ENCODE results near the gene OTOF. TPM values are rescaled to one million over a fixed set of nuclear protein-coding genes. Genes with fewer than 3 reads are reported as not detected.

Gene OTOF
- total RNA-seq, 1 experiment from 2014 or later, result not detected

GRCh38 chr2:26479131-26479788 is 1.3 kb upstream of the OTOF start:
- ChIA-PET CTCF (no interaction called here), POLR2A (ENCODE audit: low non-redundant PET) (no interaction called here)
- Histone ChIP-seq H3K36me3 (ENCODE audit: insufficient read depth, low read length, poor library complexity, severe bottlenecking) (no peaks in the 10 kb centered on the region), H3K9me3 (ENCODE audit: low read depth, low read length, poor library complexity, severe bottlenecking) (no peaks in the 10 kb centered on the region), H3K4me3 (ENCODE audit: low read depth, low read length, poor library complexity, severe bottlenecking) (no peak overlapping the region), H3K27ac (ENCODE audit: low read depth, low read length, poor library complexity, severe bottlenecking) (no peak overlapping the region), H3K4me1 (ENCODE audit: insufficient read depth, low read length, poor library complexity, severe bottlenecking) (no peaks in the 10 kb centered on the region), H3K27me3 (replicated peaks; ENCODE audit: insufficient read depth, low read depth, low read length, poor library complexity) (no peaks in the 10 kb centered on the region)
- TF ChIP-seq CTCF (conservative IDR thresholded peaks at IDR 0.05; ENCODE audit: low read depth, low read length), result no peak
- TF ChIP-seq EZH2 (IDR thresholded peaks at IDR 0.05; ENCODE audit: borderline replicate concordance, low read depth, low read length, poor library complexity, severe bottlenecking), result no peak
- no peak for DNase-seq (ENCODE audit: low spot score)
- BruUV-seq (replicated peaks), result no TSS peak
- intact Hi-C loops (cut with micrococcal nuclease; ENCODE audit: unreplicated experiment), result no loop called here

- no peaks in the 10 kb centered on the region for H3K9me3 ChIP-seq (ENCODE audit: low read depth, low read length, poor library complexity, severe bottlenecking)
- no peaks in the 10 kb centered on the region for H3K27me3 ChIP-seq (replicated peaks; ENCODE audit: insufficient read depth, low read depth, low read length, poor library complexity)
- intact Hi-C loops (cut with micrococcal nuclease; ENCODE audit: unreplicated experiment), result no loop called here
- no peaks in the 10 kb centered on the region for H3K36me3 ChIP-seq (ENCODE audit: insufficient read depth, low read length, poor library complexity, severe bottlenecking)
- BruUV-seq (replicated peaks), result no TSS peak
- H3K27ac ChIP-seq (ENCODE audit: low read depth, low read length, poor library complexity, severe bottlenecking), result no peak overlapping the region
- DNase-seq (ENCODE audit: low spot score), result no peak
- H3K4me1 ChIP-seq (ENCODE audit: insufficient read depth, low read length, poor library complexity, severe bottlenecking), result no peaks in the 10 kb centered on the region
- no peak for TF ChIP-seq CTCF (conservative IDR thresholded peaks at IDR 0.05; ENCODE audit: low read depth, low read length)
- TF ChIP-seq EZH2 (IDR thresholded peaks at IDR 0.05; ENCODE audit: borderline replicate concordance, low read depth, low read length, poor library complexity, severe bottlenecking), result no peak
- no peak overlapping the region for H3K4me3 ChIP-seq (ENCODE audit: low read depth, low read length, poor library complexity, severe bottlenecking)
- ChIA-PET CTCF (no interaction called here), POLR2A (ENCODE audit: low non-redundant PET) (interaction anchor here (0.6 kb wide), 1 partner anchor 213 kb away, joined by 14 read pairs; no protein-coding TSS in a partner anchor)
These were observed 442 bp upstream of the OTOF start for GRCh38 chr2:26478366-26478765.

DNA sequence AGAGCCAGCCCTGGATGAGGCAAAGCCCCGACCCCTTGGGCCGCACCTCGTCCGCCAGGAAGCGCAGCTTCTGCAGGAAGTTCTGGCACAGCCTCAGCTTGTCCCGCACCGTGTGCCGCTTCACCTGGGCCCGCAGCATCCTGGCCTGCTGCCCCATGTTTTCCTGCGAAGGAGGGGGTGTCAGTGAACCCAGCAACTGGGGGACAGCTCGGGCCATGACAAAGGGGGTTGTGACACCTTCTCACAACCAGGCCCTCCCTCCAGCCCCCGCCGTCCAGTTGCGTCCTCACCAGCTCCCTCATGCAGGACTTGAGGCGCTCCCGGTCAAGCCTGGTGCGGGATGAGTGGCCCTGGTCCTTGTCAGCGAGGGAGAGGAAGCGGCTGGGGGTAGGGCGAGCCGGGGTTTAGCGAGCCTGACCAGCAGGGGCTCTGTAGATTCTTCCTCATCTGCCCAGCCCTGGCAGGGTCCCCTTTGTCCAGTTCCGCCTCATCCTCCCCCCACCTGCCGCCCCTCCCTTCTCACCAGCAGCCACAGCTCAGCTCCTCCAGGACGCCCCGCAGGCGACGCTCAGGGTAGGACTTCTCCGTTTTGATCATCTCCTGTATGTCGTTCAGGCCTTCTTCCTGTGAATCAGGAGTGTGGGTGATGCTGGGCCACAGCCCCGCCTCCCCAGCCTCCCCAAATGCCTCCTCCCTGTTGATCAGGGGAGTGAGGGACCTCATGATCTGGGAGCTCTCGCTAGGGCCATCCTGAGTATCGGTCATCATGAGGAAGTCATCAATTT is 606 bp downstream of the OTOF start:
- DNase-seq (ENCODE audit: low spot score), result no peak
- Histone ChIP-seq H3K4me3 (ENCODE audit: low read depth, low read length, poor library complexity, severe bottlenecking) (no peak overlapping the region), H3K4me1 (ENCODE audit: insufficient read depth, low read length, poor library complexity, severe bottlenecking) (no peaks in the 10 kb centered on the region), H3K27me3 (replicated peaks; ENCODE audit: insufficient read depth, low read depth, low read length, poor library complexity) (no peaks in the 10 kb centered on the region), H3K9me3 (ENCODE audit: low read depth, low read length, poor library complexity, severe bottlenecking) (no peaks in the 10 kb centered on the region), H3K36me3 (ENCODE audit: insufficient read depth, low read length, poor library complexity, severe bottlenecking) (no peaks in the 10 kb centered on the region), H3K27ac (ENCODE audit: low read depth, low read length, poor library complexity, severe bottlenecking) (no peak overlapping the region)
- TF ChIP-seq EZH2 (IDR thresholded peaks at IDR 0.05; ENCODE audit: borderline replicate concordance, low read depth, low read length, poor library complexity, severe bottlenecking), result no peak
- TF ChIP-seq CTCF (conservative IDR thresholded peaks at IDR 0.05; ENCODE audit: low read depth, low read length), result no peak
- intact Hi-C loops (cut with micrococcal nuclease; ENCODE audit: unreplicated experiment), result no loop called here
- no TSS peak for BruUV-seq (replicated peaks)
- ChIA-PET CTCF (no interaction called here), POLR2A (ENCODE audit: low non-redundant PET) (interaction anchor here (0.5 kb wide), 1 partner anchor 94 kb away, joined by 4 read pairs; no protein-coding TSS in a partner anchor)

All from A673 (cell line).